ENCODE measurements around the gene PLEKHA8.

DNA sequence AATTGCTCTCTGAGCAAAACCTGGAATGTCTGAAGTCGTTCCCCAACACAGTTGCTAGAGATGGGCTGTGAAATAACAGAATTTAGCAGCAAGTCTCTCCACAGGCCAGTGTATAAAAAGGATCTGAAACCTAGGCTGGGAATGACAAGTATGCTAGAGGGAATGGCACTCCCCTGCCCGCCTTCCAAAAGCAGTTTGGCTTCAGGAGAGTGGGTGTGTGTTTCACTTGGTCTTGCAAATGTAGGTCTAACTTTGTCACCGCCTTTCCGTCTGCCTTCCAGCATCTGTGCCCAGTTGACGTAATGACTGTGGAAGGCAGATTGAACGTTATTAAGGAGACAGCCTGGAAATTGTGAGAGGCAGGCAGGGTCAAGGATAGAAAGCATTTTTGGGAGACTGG lies 88.6 kb downstream of the PLEKHA8 start:
- TF ChIP-seq, protein P1, sequence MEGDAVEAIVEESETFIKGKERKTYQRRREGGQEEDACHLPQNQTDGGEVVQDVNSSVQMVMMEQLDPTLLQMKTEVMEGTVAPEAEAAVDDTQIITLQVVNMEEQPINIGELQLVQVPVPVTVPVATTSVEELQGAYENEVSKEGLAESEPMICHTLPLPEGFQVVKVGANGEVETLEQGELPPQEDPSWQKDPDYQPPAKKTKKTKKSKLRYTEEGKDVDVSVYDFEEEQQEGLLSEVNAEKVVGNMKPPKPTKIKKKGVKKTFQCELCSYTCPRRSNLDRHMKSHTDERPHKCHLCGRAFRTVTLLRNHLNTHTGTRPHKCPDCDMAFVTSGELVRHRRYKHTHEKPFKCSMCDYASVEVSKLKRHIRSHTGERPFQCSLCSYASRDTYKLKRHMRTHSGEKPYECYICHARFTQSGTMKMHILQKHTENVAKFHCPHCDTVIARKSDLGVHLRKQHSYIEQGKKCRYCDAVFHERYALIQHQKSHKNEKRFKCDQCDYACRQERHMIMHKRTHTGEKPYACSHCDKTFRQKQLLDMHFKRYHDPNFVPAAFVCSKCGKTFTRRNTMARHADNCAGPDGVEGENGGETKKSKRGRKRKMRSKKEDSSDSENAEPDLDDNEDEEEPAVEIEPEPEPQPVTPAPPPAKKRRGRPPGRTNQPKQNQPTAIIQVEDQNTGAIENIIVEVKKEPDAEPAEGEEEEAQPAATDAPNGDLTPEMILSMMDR (conservative IDR thresholded peaks at IDR 0.05; ENCODE audit: low read depth, low read length): no peak
- TF ChIP-seq EZH2 (IDR thresholded peaks at IDR 0.05; ENCODE audit: low read length, unreplicated experiment): no peak

Measured in PC-3 (cell line).